Chondrocyte (in vitro differentiated cells): ENCODE measurements around the gene IFNA1. TPM values are rescaled to one million over a fixed set of nuclear protein-coding genes. Genes with fewer than 3 reads are reported as not detected.

ENCODE experiments used
- DNase-seq: peaks from one replicate; pipeline ENCODE4 v3.0.0; 2021; ENCODE audit warnings: mixed read lengths, low spot score
- H3K27ac Mint-ChIP-seq: one replicate; pipeline ENCODE4 v1.8.0; 2021; ENCODE audit warnings: mild to moderate bottlenecking, moderate library complexity, mixed read lengths; ENCODE audit not compliant: unreplicated experiment
- H3K27me3 Mint-ChIP-seq: 2 replicates; pipeline ENCODE4 v1.8.0; 2021; ENCODE audit warnings: low read depth, mixed read lengths
- H3K36me3 Mint-ChIP-seq: 2 replicates; pipeline ENCODE4 v1.8.0; 2021; ENCODE audit warnings: low read depth, mixed read lengths
- H3K4me1 Mint-ChIP-seq: 2 replicates; pipeline ENCODE4 v1.8.0; 2021; ENCODE audit warnings: low read depth, mild to moderate bottlenecking, mixed read lengths
- H3K4me3 Mint-ChIP-seq: one replicate; pipeline ENCODE4 v1.8.0; 2021; ENCODE audit warnings: mild to moderate bottlenecking, moderate library complexity, mixed read lengths; ENCODE audit not compliant: unreplicated experiment
- H3K9me3 Mint-ChIP-seq: 2 replicates; pipeline ENCODE4 v1.8.0; 2021; ENCODE audit warnings: low read depth, mixed read lengths
- long read RNA-seq: library from polyadenylated mRNA; stranded (forward); transcript quantifications from one replicate; pipeline ENCODE4 v2.0.0, GENCODE V29; 2021
- total RNA-seq: library from RNA; stranded (reverse); gene quantifications from 3 replicates; pipeline ENCODE4 v1.2.1, GENCODE V29; 2021
- TF ChIP-seq, protein P1 (sequence below): fragments of 200-600 bp; sonication (generic); IDR thresholded peaks from 2 replicates; pipeline ENCODE4 v1.5.0; 2021; ENCODE audit warnings: antibody characterized with exemption, mild to moderate bottlenecking, moderate library complexity

Gene IFNA1
- not detected in 3 replicates for total RNA-seq
- long read RNA-seq = 0 reads

DNA sequence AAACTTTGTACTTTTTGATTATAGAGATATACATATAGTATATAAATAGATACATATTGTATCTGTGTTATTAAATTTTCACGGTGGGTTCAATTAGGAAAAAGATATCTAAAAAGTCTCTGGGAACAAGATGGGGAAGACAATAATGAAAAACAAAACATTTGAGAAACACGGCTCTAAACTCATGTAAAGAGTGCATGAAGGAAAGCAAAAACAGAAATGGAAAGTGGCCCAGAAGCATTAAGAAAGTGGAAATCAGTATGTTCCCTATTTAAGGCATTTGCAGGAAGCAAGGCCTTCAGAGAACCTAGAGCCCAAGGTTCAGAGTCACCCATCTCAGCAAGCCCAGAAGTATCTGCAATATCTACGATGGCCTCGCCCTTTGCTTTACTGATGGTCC, at the start of gene IFNA1:
Gene IFNA1, plus strand, starts transcription at position 301 of the 400 bp plus-strand sequence. Its CDS starts 69 bp downstream, at position 370.
- TF ChIP-seq, protein P1, sequence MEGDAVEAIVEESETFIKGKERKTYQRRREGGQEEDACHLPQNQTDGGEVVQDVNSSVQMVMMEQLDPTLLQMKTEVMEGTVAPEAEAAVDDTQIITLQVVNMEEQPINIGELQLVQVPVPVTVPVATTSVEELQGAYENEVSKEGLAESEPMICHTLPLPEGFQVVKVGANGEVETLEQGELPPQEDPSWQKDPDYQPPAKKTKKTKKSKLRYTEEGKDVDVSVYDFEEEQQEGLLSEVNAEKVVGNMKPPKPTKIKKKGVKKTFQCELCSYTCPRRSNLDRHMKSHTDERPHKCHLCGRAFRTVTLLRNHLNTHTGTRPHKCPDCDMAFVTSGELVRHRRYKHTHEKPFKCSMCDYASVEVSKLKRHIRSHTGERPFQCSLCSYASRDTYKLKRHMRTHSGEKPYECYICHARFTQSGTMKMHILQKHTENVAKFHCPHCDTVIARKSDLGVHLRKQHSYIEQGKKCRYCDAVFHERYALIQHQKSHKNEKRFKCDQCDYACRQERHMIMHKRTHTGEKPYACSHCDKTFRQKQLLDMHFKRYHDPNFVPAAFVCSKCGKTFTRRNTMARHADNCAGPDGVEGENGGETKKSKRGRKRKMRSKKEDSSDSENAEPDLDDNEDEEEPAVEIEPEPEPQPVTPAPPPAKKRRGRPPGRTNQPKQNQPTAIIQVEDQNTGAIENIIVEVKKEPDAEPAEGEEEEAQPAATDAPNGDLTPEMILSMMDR = no peak
- Mint-ChIP-seq H3K36me3 (no peaks in the 10 kb centered on the region), H3K27ac (no peak within 1 kb of the TSS)

DNA sequence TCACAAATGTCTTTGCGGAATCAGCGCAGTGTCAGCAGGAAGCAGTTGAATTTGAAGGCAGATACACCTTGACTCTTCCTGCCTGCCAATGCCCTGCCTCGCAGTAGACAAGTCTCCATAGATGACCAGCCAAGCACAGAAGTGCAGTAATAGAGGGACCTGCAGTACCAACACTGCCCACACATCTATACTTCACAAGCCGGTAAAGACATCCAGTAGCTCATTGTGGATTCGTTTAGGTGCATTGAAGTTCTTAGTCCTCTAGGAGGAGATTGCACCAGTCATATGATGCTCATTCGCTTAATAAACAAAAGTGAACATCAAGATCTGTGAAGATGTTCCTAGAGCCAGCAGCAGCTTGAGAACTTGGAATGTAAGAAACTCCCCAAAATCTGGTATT, 48.0 kb upstream of the IFNA1 start:
- Mint-ChIP-seq H3K36me3 (no peaks in the 10 kb centered on the region), H3K27me3 (peaks cover 74% of the 10 kb centered on the region), H3K4me1 (peaks cover 7% of the 10 kb centered on the region), H3K4me3 (no peak overlapping the region), H3K27ac (no peak overlapping the region), H3K9me3 (no peaks in the 10 kb centered on the region)
- DNase-seq = no peak
- TF ChIP-seq, protein P1 = peak; percentile 44

More for the DNA sequence above, at the start of gene IFNA1:
- H3K4me1 Mint-ChIP-seq = no peaks in the 10 kb centered on the region
- no peak for DNase-seq
- H3K4me3 Mint-ChIP-seq = no peak within 1 kb of the TSS
- H3K9me3 Mint-ChIP-seq = no peaks in the 10 kb centered on the region
- peaks cover 42% of the 10 kb centered on the region for H3K27me3 Mint-ChIP-seq

DNA sequence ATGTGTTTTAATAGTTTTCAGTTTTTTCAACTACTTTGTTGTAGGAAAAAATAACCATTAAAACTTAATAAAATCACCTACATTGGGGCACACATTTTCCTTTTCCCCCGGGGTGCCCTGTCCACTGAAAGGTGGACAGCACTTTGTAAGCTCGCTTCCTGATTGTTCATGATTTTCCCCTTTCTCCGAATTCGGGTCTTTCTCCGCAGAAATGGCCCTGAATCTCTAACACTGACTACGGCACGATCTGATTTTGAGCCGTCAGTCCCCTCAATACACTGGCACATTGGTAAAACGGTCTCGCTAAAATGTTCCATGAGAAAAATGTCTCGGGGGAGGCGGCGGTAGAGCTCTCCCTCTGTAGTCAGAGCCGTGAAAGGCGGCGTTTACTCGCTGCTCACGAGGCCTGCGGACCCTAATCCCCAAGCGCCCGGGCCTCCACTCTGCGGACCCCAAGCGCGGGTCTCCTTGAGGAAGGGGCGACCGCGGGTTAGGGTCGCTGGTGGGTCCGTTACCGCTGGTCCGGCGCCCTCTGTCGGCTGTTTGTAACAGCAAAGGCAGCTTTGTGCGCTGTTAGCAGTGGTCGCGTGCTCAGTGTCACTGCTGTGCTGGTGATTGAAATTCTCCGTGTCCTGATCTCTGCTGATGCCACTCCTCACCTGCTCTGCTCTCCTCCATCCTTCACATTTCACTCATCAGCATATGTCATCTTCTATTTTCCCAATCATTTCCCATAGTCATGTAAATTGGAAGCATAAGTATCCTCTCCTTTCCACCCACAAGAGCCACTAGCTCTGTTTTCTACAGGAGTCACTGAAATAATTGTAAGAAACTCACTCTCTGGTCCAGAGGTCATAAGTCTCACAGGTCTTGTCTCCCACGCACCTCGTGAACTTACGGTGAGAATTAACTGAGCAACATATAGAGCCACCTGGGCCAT, 44.2 kb upstream of the IFNA1 start:
- Mint-ChIP-seq H3K9me3 (no peaks in the 10 kb centered on the region), H3K4me3 (peak overlapping the region; percentile 72), H3K27me3 (peaks cover 76% of the 10 kb centered on the region), H3K27ac (no peak overlapping the region), H3K4me1 (peaks cover 7% of the 10 kb centered on the region), H3K36me3 (no peaks in the 10 kb centered on the region)
- TF ChIP-seq, protein P1 = peak; percentile 97
- DNase-seq = no peak

DNA sequence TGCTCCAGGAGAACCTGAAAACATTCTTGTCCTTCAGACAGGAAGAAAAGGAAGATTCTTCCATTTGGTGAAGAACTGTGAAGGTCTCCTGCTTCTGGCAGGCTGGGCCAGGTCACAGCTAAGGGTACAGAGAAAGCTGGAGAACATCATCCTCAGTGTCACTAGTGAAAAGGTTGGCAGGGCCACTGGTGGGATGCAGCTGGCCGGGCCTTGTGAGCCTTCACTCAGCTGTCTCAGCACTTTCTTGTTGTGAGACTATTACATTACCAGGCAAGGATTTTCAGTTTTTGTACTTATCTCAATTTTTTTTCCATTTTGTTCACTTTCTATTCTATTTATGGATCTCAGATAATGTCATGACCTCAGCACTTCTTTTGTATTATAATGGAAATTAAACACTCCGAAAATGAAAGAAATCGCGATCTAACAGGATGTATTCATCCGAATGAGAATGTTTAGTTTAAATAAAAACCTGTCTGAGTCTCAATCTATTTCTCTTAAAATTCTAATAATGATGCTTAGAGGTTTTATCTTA, 41.2 kb upstream of the IFNA1 start:
- no peak for DNase-seq
- peaks cover 14% of the 10 kb centered on the region for H3K4me1 Mint-ChIP-seq
- peaks cover 74% of the 10 kb centered on the region for H3K27me3 Mint-ChIP-seq
- no peak overlapping the region for H3K27ac Mint-ChIP-seq
- H3K4me3 Mint-ChIP-seq = no peak overlapping the region
- no peaks in the 10 kb centered on the region for H3K36me3 Mint-ChIP-seq
- H3K9me3 Mint-ChIP-seq = no peaks in the 10 kb centered on the region
- TF ChIP-seq, protein P1 = no peak

DNA sequence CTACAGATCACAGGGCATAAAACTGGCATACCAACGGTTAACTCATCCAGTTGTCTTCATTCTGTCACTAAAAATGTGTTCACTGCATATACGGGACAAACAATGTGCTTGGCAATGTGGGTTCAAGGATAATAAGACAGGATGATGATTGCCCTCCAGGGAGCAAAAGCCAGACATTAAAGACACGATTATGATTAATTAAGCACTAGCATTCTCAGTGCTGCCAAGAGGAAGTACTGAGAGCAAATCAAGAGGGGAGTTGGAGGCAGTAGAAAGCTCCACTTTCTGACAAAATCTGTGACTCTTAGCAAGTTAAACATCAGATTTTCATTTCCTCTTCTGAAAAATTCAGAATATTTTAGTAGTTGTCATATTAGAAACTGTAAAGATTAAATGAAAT, 40.3 kb upstream of the IFNA1 start:
- H3K27ac Mint-ChIP-seq = no peak overlapping the region
- no peaks in the 10 kb centered on the region for H3K9me3 Mint-ChIP-seq
- peaks cover 14% of the 10 kb centered on the region for H3K4me1 Mint-ChIP-seq
- TF ChIP-seq, protein P1 = no peak
- H3K4me3 Mint-ChIP-seq = no peak overlapping the region
- H3K27me3 Mint-ChIP-seq = peaks cover 76% of the 10 kb centered on the region
- no peaks in the 10 kb centered on the region for H3K36me3 Mint-ChIP-seq
- DNase-seq = no peak
